SK-N-SH (cell line): ENCODE measurements around the gene PRPF40A. TPM values are rescaled to one million over a fixed set of nuclear protein-coding genes. Genes with fewer than 3 reads are reported as not detected.

Source experiments
- CTCF ChIA-PET: fragments of 300-600, 350-600 bp; formaldehyde crosslinking; extraction: SDS; loops from one replicate; lab custom pipeline; 2021; lab: Yijun Ruan, JAX
- POLR2A ChIA-PET: fragments of 350-600 bp; sonication (Branson Sonifier 250); formaldehyde crosslinking; extraction: SDS; loops from one replicate; lab custom pipeline; 2020; ENCODE audit warnings: antibody characterized with exemption, inconsistent platforms; lab: Yijun Ruan, JAX
- DNase-seq: peaks from one replicate; pipeline ENCODE4 v3.0.0; 2012
- H2AFZ ChIP-seq: fragments of 200-600 bp; sonication (generic); 2 replicates; pipeline ENCODE4 v1.8.1; 2016; ENCODE audit warnings: antibody characterized with exemption, mild to moderate bottlenecking, low read depth
- H3F3A ChIP-seq: fragments of 200-600 bp; sonication (generic); replicated peaks from 2 replicates; pipeline ENCODE3; 2016; ENCODE audit warnings: antibody characterized with exemption, mild to moderate bottlenecking; ENCODE audit not compliant: insufficient read depth
- H3K27ac ChIP-seq, 2 experiments: fragments of 200-500 bp in 1 of 2; fragments of 200-600 bp in 1 of 2; sonication (Bioruptor generic) in 1 of 2; sonication (generic), shearing (Covaris generic) in 1 of 2; 2 replicates each; pipeline versions ENCODE4 v1.5.1 to v1.6.1; 2014 to 2016; ENCODE audit warnings: low read depth in 2 of 2, inconsistent platforms in 1 of 2, low read length in 1 of 2, mild to moderate bottlenecking in 1 of 2, mixed read lengths in 1 of 2
- H3K27me3 ChIP-seq: fragments of 200-600 bp; sonication (generic), shearing (Covaris generic); 2 replicates; pipeline ENCODE4 v1.6.1; 2016; ENCODE audit warnings: mixed run types; ENCODE audit not compliant: insufficient read depth
- H3K36me3 ChIP-seq, 2 experiments: fragments of 200-500 bp in 1 of 2; fragments of 200-600 bp in 1 of 2; sonication (Bioruptor generic) in 1 of 2; sonication (generic) in 1 of 2; replicated peaks in 1 of 2; 2 replicates each; pipeline versions ENCODE3 to v1.5.1; 2014 to 2016; ENCODE audit warnings: low read length in 1 of 2, mild to moderate bottlenecking in 1 of 2; ENCODE audit not compliant: insufficient read depth in 2 of 2, control insufficient read depth in 1 of 2
- H3K4me1 ChIP-seq, 2 experiments: fragments of 200-500 bp in 1 of 2; fragments of 200-600 bp in 1 of 2; sonication (Bioruptor generic) in 1 of 2; sonication (generic), shearing (Covaris generic) in 1 of 2; 2 replicates each; pipeline versions ENCODE4 v1.5.1 to v1.6.1; 2014 to 2016; ENCODE audit warnings: low read depth in 1 of 2, low read length in 1 of 2, mixed run types in 1 of 2; ENCODE audit not compliant: insufficient read depth in 2 of 2, control insufficient read depth in 1 of 2
- H3K4me2 ChIP-seq: fragments of 200-600 bp; sonication (generic), shearing (Covaris generic); 2 replicates; pipeline ENCODE4 v1.6.1; 2017; ENCODE audit warnings: mixed run types
- H3K4me3 ChIP-seq, 2 experiments: fragments of 200-500 bp in 1 of 2; fragments of 200-600 bp in 1 of 2; sonication (Bioruptor generic) in 1 of 2; sonication (generic), shearing (Covaris generic) in 1 of 2; 2 replicates each; pipeline versions ENCODE4 v1.5.1 to v1.8.1; 2014 to 2016; ENCODE audit warnings: low read depth in 2 of 2, inconsistent platforms in 1 of 2, low read length in 1 of 2, mild to moderate bottlenecking in 1 of 2, mixed read lengths in 1 of 2, moderate library complexity in 1 of 2
- H3K79me2 ChIP-seq: fragments of 200-600 bp; sonication (generic); 2 replicates; pipeline ENCODE4 v1.8.1; 2017; ENCODE audit warnings: mild to moderate bottlenecking; ENCODE audit not compliant: insufficient read depth
- H3K9ac ChIP-seq: fragments of 200-600 bp; sonication (generic); 2 replicates; pipeline ENCODE4 v1.6.1; 2017; ENCODE audit warnings: mixed run types
- H3K9me2 ChIP-seq: fragments of 200-600 bp; sonication (generic); 2 replicates; pipeline ENCODE4 v1.6.1; 2017; ENCODE audit warnings: mixed run types
- H3K9me3 ChIP-seq: fragments of 200-600 bp; sonication (generic); 2 replicates; pipeline ENCODE4 v1.6.1; 2017; ENCODE audit warnings: mixed run types, mild to moderate bottlenecking, moderate library complexity
- H4K20me1 ChIP-seq: fragments of 200-600 bp; sonication (generic); 2 replicates; pipeline ENCODE4 v1.6.1; 2017; ENCODE audit warnings: mild to moderate bottlenecking, mixed run types; ENCODE audit not compliant: insufficient read depth
- CHD2 ChIP-seq: fragments of 150-350 bp; IDR thresholded peaks from 2 replicates; pipeline ENCODE4 v1.6.1; 2018; ENCODE audit warnings: low read length; ENCODE audit not compliant: partially characterized antibody
- EP300 ChIP-seq, 2 experiments: IDR thresholded peaks; 2 replicates each; pipeline versions ENCODE4 v1.4.0 to v1.6.1; 2012; ENCODE audit warnings: borderline replicate concordance in 1 of 2, low read depth in 1 of 2, low read length in 1 of 2
- EZH2phosphoT487 ChIP-seq: fragments of 200-600 bp; sonication (generic); IDR thresholded peaks from 2 replicates; pipeline ENCODE4 v1.6.1; 2017; ENCODE audit warnings: low read depth, mixed run types, mild to moderate bottlenecking, antibody characterized with exemption, moderate library complexity, borderline replicate concordance
- FOXJ3 ChIP-seq: sonication (generic); formaldehyde crosslinking; IDR thresholded peaks from 2 replicates; pipeline ENCODE4 v1.5.1; 2020; ENCODE audit warnings: mild to moderate bottlenecking, missing genetic modification reagents
- GATA2 ChIP-seq: sonication (generic); formaldehyde crosslinking; IDR thresholded peaks from 2 replicates; pipeline ENCODE4 v1.5.0; 2020; ENCODE audit warnings: mild to moderate bottlenecking, missing genetic modification reagents
- JUND ChIP-seq: IDR thresholded peaks from 2 replicates; pipeline ENCODE4 v1.4.0; 2012
- MXI1 ChIP-seq: IDR thresholded peaks from 2 replicates; pipeline ENCODE4 v1.6.1; 2012; ENCODE audit warnings: mild to moderate bottlenecking, low read depth, low read length, improper control_type of control experiment
- NFIC ChIP-seq: IDR thresholded peaks from 2 replicates; pipeline ENCODE4 v1.4.0; 2012; ENCODE audit warnings: borderline replicate concordance
- NRF1 ChIP-seq: IDR thresholded peaks from 2 replicates; pipeline ENCODE4 v1.6.1; 2012; ENCODE audit warnings: low read depth, mild to moderate bottlenecking, low read length
- RAD21 ChIP-seq: IDR thresholded peaks from 2 replicates; pipeline ENCODE4 v1.6.1; 2012; ENCODE audit warnings: mild to moderate bottlenecking, low read length
- RFX5 ChIP-seq: IDR thresholded peaks from 2 replicates; pipeline ENCODE4 v1.6.1; 2012; ENCODE audit warnings: mild to moderate bottlenecking, improper control_type of control experiment, low read length
- SMC3 ChIP-seq: IDR thresholded peaks from 2 replicates; pipeline ENCODE4 v1.6.1; 2012; ENCODE audit warnings: low read depth, low read length, improper control_type of control experiment
- TCF12 ChIP-seq: IDR thresholded peaks from 2 replicates; pipeline ENCODE4 v1.4.0; 2012
- TEAD4 ChIP-seq: IDR thresholded peaks from 2 replicates; pipeline ENCODE4 v1.4.0; 2012; ENCODE audit warnings: mild to moderate bottlenecking, borderline replicate concordance; ENCODE audit not compliant: insufficient read depth
- WGBS: methylation state at CpG from one replicate; pipeline ENCODE4 v1.1.6; 2017; ENCODE audit warnings: low lambda C conversion rate; 5-methylcytosine and 5-hydroxymethylcytosine counted together
- polyA plus RNA-seq, 3 experiments: library from polyadenylated mRNA; depleted of rRNA; stranded (reverse); fragments of >200 nt; gene quantifications; 2 replicates each; pipeline ENCODE4 v1.2.3, GENCODE V29; 2012
- TF ChIP-seq, protein P1 (sequence below): IDR thresholded peaks from 2 replicates; pipeline ENCODE4 v1.4.0; 2012; ENCODE audit warnings: low read depth, borderline replicate concordance
- TF ChIP-seq, protein P2 (sequence below): IDR thresholded peaks from 2 replicates; pipeline ENCODE4 v1.4.0; 2012; ENCODE audit warnings: low read depth, borderline replicate concordance
- TF ChIP-seq, protein P3 (sequence below): IDR thresholded peaks from 2 replicates; pipeline ENCODE4; 2012
- TF ChIP-seq, protein P4 (sequence below): IDR thresholded peaks from 2 replicates; pipeline ENCODE4 v1.4.0; 2012; ENCODE audit warnings: low read depth

The PRPF40A gene
- polyA plus RNA-seq, 1 of the 3 experiments (the other 2 are of a cell fraction), result 55.8 TPM

DNA sequence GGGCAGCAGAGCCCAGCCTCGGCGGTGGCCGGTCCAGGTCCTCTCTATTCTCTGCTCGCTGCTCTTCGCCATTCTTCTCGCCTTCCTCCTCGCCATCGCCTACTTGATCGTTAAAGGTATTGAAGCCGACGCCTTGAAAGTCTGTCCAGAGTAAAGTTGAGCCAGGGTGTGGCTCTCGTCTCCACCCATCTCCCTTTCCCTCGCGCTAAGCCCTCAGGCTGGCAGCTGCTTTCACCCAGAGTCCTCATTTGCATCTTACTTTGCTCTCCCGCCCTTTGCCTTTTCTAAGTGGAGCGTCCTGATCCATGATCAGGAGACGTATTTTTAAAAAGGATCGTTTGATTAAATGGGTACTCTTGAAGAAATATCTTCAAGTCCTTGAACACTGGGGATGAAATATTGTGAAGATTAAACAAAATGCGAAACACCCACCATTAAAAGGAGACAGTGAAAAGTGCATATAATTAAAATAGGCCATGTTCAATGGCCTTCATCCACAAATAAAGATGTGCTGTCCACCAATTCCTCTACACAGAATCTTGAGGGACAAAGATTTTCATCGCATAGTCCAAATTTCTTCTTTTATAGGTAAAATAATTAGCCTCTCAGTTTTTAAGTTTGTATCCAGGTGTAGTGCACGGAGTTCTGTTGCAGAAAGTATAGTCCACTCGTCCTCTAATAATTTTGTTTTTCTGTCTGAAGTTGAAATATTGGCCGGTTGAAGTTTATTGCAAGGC, 1.8 kb upstream of the PRPF40A start:
- ChIA-PET POLR2A (no interaction called here), CTCF (interaction anchor here (2.5 kb wide), 1 partner anchor 23 kb away, joined by 9 read pairs; no protein-coding TSS in a partner anchor)
- peaks cover 8 to 11% of the 10 kb centered on the region in 2 experiments; a peak in 3 of 4 replicates for H3K4me1 ChIP-seq
- H3K27me3 ChIP-seq, result no peaks in the 10 kb centered on the region
- H3K4me3 ChIP-seq, result peak overlapping the region; percentile 97
- no peaks in the 10 kb centered on the region for H3K9me2 ChIP-seq
- H4K20me1 ChIP-seq, result peaks cover 24% of the 10 kb centered on the region
- no peaks in the 10 kb centered on the region for H3K9me3 ChIP-seq
- peak; percentile 20 for DNase-seq
- peak overlapping the region; percentile 96 for H3K9ac ChIP-seq
- H3K79me2 ChIP-seq, result peaks cover 84% of the 10 kb centered on the region
- 5% methylated on average over 23 of the region's 23 CpGs for WGBS
- peak overlapping the region; percentile 88 for H2AFZ ChIP-seq
- peak overlapping the region; percentile 84 for H3K4me2 ChIP-seq
- H3K27ac ChIP-seq, result peak overlapping the region; percentile 95 to 98
- peaks cover 24 to 34% of the 10 kb centered on the region in 2 experiments for H3K36me3 ChIP-seq
- no peak for TF ChIP-seq RAD21
- no peak for TF ChIP-seq TCF12
- TF ChIP-seq NFIC, result no peak
- no peak for TF ChIP-seq TEAD4
- no peak; the same call in 1 of the 2 replicates for TF ChIP-seq MXI1
- no peak for TF ChIP-seq JUND
- TF ChIP-seq, protein P1, sequence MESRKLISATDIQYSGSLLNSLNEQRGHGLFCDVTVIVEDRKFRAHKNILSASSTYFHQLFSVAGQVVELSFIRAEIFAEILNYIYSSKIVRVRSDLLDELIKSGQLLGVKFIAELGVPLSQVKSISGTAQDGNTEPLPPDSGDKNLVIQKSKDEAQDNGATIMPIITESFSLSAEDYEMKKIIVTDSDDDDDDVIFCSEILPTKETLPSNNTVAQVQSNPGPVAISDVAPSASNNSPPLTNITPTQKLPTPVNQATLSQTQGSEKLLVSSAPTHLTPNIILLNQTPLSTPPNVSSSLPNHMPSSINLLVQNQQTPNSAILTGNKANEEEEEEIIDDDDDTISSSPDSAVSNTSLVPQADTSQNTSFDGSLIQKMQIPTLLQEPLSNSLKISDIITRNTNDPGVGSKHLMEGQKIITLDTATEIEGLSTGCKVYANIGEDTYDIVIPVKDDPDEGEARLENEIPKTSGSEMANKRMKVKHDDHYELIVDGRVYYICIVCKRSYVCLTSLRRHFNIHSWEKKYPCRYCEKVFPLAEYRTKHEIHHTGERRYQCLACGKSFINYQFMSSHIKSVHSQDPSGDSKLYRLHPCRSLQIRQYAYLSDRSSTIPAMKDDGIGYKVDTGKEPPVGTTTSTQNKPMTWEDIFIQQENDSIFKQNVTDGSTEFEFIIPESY, result no peak
- no peak for TF ChIP-seq EZH2phosphoT487
- TF ChIP-seq, protein P2, sequence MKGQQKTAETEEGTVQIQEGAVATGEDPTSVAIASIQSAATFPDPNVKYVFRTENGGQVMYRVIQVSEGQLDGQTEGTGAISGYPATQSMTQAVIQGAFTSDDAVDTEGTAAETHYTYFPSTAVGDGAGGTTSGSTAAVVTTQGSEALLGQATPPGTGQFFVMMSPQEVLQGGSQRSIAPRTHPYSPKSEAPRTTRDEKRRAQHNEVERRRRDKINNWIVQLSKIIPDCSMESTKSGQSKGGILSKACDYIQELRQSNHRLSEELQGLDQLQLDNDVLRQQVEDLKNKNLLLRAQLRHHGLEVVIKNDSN, result no peak
- TF ChIP-seq EP300 (IDR thresholded peaks at IDR 0.05; ENCODE audit: borderline replicate concordance in 1 of 2, low read depth in 1 of 2, low read length in 1 of 2), result no peak
- H3F3A ChIP-seq, result peaks cover 4% of the 10 kb centered on the region

DNA sequence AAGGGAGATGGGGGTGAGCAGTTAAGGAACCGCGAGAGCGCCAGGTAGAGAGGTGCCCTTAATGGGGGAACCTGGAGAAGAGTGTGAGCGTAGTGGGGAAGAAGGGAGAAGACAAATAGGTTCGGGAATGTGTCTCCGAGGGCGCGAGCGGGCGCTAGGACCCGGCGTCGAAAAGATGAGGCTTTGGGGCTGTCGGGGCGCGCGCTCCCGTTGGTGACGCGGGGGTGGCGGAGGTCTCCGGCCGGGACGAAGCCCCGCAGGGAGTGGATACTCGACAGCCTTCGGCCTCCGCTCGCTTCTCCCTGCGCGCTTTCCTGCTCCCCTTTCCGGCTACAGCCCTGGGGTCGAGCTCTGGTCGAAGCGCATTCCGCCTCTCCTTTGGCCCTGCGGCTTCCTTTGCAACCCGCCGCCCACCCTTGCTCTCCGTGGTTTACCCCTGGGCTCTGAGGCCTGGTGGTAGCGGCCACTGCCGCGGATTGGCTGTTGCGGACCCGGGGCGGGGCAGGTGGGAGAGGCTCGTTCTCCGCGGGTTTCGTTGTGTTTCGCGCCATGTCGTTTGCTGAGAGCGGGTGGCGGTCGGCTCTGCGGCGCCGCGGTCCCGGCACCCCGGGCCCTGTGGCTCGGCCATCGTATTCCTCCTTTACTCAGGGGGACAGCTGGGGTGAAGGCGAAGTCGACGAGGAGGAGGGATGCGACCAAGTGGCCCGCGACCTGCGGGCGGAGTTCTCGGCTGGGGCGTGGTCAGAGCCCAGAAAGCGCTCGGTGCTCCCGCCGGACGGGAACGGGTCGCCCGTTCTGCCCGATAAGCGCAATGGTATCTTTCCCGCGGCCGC, 1.0 kb upstream of the PRPF40A start, which contains the start of gene ARL6IP6:
ARL6IP6 (plus strand) TSS at position 545 of the 833 bp plus-strand sequence; CDS start at position 550, 5 bp downstream.
- H3K79me2 ChIP-seq, result peaks cover 85% of the 10 kb centered on the region
- H3F3A ChIP-seq, result peaks cover 4% of the 10 kb centered on the region
- H3K9me3 ChIP-seq, result no peaks in the 10 kb centered on the region
- peak; percentile 90 for DNase-seq
- peak within 1 kb of the TSS; percentile 84 for H3K4me2 ChIP-seq
- peak within 1 kb of the TSS; percentile 96 for H3K9ac ChIP-seq
- peak within 1 kb of the TSS; percentile 88 for H2AFZ ChIP-seq
- CTCF ChIA-PET, result interaction anchor here (2.5 kb wide), 1 partner anchor 24 kb away, joined by 9 read pairs; no protein-coding TSS in a partner anchor
- peaks cover 8 to 11% of the 10 kb centered on the region in 2 experiments; a peak in 3 of 4 replicates for H3K4me1 ChIP-seq
- POLR2A ChIA-PET, result no interaction called here
- 2% methylated on average over 18 of the region's 87 CpGs for WGBS
- H3K4me3 ChIP-seq, result peak within 1 kb of the TSS; percentile 97
- H4K20me1 ChIP-seq, result peaks cover 32% of the 10 kb centered on the region
- H3K9me2 ChIP-seq, result no peaks in the 10 kb centered on the region
- peaks cover 29 to 37% of the 10 kb centered on the region in 2 experiments for H3K36me3 ChIP-seq
- H3K27me3 ChIP-seq, result no peaks in the 10 kb centered on the region
- H3K27ac ChIP-seq, result peak within 1 kb of the TSS; percentile 95 to 98
- TF ChIP-seq CHD2 (no peak), NFIC (no peak), FOXJ3 (CRISPR knock-in tag) (no peak), SMC3 (no peak), GATA2 (CRISPR knock-in tag) (no peak), RAD21 (no peak), RFX5 (no peak), NRF1 (no peak), TEAD4 (0 out of 2 replicates have a peak, but pooled peaks have one; percentile 9), EZH2phosphoT487 (no peak)
- TF ChIP-seq, protein P3, sequence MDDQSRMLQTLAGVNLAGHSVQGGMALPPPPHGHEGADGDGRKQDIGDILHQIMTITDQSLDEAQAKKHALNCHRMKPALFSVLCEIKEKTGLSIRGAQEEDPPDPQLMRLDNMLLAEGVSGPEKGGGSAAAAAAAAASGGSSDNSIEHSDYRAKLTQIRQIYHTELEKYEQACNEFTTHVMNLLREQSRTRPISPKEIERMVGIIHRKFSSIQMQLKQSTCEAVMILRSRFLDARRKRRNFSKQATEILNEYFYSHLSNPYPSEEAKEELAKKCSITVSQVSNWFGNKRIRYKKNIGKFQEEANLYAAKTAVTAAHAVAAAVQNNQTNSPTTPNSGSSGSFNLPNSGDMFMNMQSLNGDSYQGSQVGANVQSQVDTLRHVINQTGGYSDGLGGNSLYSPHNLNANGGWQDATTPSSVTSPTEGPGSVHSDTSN, result peak; percentile 31
- TF ChIP-seq, protein P4, sequence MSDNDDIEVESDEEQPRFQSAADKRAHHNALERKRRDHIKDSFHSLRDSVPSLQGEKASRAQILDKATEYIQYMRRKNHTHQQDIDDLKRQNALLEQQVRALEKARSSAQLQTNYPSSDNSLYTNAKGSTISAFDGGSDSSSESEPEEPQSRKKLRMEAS, result peak; percentile 55
